Sigmoid colon (tissue), 7 donors: Measurements from ENCODE around the gene APCDD1. TPM values are rescaled to one million over a fixed set of nuclear protein-coding genes. Genes with fewer than 3 reads are reported as not detected.
"Not testable (repeated sequence)": the region's sequence is repeated elsewhere in the genome, so short reads cannot be mapped to it uniquely, and the experiment has no call there.

Source experiments
- DNase-seq: peaks from one replicate; pipeline ENCODE4 v3.0.0-alpha.2; 2019
- H3K27ac ChIP-seq, 4 donors: fragments of 200-600 bp; sonication (generic); one replicate each; pipeline ENCODE4 v1.5.1; 2016 to 2019; ENCODE audit warnings: mild to moderate bottlenecking in 1 of 4
- H3K27me3 ChIP-seq, 3 donors: fragments of 200-600 bp; sonication (generic); one replicate each; pipeline ENCODE4 v1.5.1; 2019; ENCODE audit warnings: mild to moderate bottlenecking in 1 of 3
- H3K36me3 ChIP-seq, 4 donors: fragments of 200-600 bp; sonication (generic); one replicate each; pipeline ENCODE4 v1.5.1; 2016 to 2019
- H3K4me1 ChIP-seq, 4 donors: fragments of 200-600 bp; sonication (generic); one replicate each; pipeline ENCODE4 v1.5.1; 2017 to 2019
- H3K4me3 ChIP-seq, 4 donors: fragments of 200-600 bp; sonication (generic); one replicate each; pipeline ENCODE4 v1.5.1; 2017 to 2019; ENCODE audit warnings: mild to moderate bottlenecking in 2 of 4, moderate library complexity in 1 of 4
- H3K9me3 ChIP-seq, 4 donors: fragments of 200-600 bp in 3 of 4; sonication (generic) in 3 of 4; one replicate each; pipeline versions ENCODE4 v1.5.1 to v1.6.1; 2013 to 2019
- EP300 ChIP-seq, 4 donors: sonication (generic); formaldehyde crosslinking; IDR thresholded peaks; one replicate each; pipeline ENCODE4 v1.6.1; 2017; ENCODE audit warnings: antibody characterized with exemption in 4 of 4
- POLR2A ChIP-seq, 2 donors: fragments of 450-650 bp; IDR thresholded peaks; one replicate each; pipeline ENCODE4 v1.6.1; 2016; ENCODE audit warnings: antibody characterized with exemption in 2 of 2, mild to moderate bottlenecking in 2 of 2, moderate library complexity in 2 of 2
- POLR2AphosphoS5 ChIP-seq, 4 donors: sonication (generic); formaldehyde crosslinking; IDR thresholded peaks; one replicate each; pipeline ENCODE4 v1.6.1; 2017; ENCODE audit warnings: antibody characterized with exemption in 4 of 4
- WGBS, 2 donors: extraction: QIAGEN DNeasy Blood & Tissue Kit; methylation state at CpG; one replicate each; pipeline ENCODE4 v1.1.7; 2013; 5-methylcytosine and 5-hydroxymethylcytosine counted together
- intact Hi-C: fragments of 100-400 bp; cut with DNase I; formaldehyde crosslinking; loops from one replicate; pipeline ENCODE4 v1.15.1; 2023
- polyA plus RNA-seq, 3 donors: library from polyadenylated mRNA; stranded (reverse); fragments of 200-250 nt; gene quantifications; one replicate each; pipeline ENCODE4 v1.2.3, GENCODE V29; 2013
- total RNA-seq, 4 donors: library from RNA; depleted of rRNA; stranded (reverse); fragments of >200 nt; gene quantifications; one replicate each; pipeline ENCODE4 v1.1.0, GENCODE V29; 2016
- TF ChIP-seq, protein P1 (sequence below), 4 experiments: fragments of 450-650 bp in 3 of 4; fragments of 200-600 bp in 1 of 4; IDR thresholded peaks; one replicate each; pipeline ENCODE4 v1.5.1; 2016 to 2019; ENCODE audit warnings: antibody characterized with exemption in 4 of 4, mild to moderate bottlenecking in 3 of 4, moderate library complexity in 2 of 4
- donor health status: healthy with polysubstance abuse.
- donor health status: Bipolar disorder and iron deficiency.
- donor health status: healthy.

Gene APCDD1
- total and polyA plus RNA-seq, 7 donors, result 2.8 to 42.1 (median 12.9) TPM

DNA sequence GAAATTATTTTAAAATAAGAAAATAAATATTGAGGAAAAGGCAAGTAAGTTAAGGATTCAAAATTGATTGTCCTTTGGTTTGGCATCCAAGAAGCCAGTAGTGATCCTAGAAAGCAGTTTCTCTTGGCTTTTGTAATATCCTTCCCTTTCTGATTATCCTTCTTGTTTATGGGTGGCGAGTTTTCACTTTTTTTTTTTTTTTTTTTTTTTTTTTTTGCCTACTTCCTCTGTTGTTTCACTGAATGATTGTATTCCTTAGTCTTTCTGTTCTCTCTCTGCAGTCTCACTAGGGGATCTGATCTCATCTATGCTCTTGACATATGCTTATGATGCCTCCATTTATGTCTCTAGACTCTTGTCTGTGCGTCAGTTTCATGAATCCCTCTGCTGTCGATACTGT is 75.6 kb downstream of the APCDD1 start:
- 74 to 80% methylated on average over 3 of the region's 3 CpGs for WGBS, 2 donors
- no peak for DNase-seq
- intact Hi-C loops, result no loop called here
- H3K9me3 ChIP-seq, result no peaks in the 10 kb centered on the region
- H3K4me3 ChIP-seq, result no peak overlapping the region
- H3K27ac ChIP-seq, result no peak overlapping the region
- no peaks in the 10 kb centered on the region for H3K27me3 ChIP-seq
- H3K36me3 ChIP-seq, result peaks cover 0 to 20% (median 0%) of the 10 kb centered on the region in 4 donors
- peaks cover 0 to 48% (median 34%) of the 10 kb centered on the region in 4 donors for H3K4me1 ChIP-seq
- TF ChIP-seq POLR2AphosphoS5 (IDR thresholded peaks at IDR 0.05) (no peak), EP300 (IDR thresholded peaks at IDR 0.05) (no peak), POLR2A (IDR thresholded peaks at IDR 0.05) (no peak)
- TF ChIP-seq, protein P1, sequence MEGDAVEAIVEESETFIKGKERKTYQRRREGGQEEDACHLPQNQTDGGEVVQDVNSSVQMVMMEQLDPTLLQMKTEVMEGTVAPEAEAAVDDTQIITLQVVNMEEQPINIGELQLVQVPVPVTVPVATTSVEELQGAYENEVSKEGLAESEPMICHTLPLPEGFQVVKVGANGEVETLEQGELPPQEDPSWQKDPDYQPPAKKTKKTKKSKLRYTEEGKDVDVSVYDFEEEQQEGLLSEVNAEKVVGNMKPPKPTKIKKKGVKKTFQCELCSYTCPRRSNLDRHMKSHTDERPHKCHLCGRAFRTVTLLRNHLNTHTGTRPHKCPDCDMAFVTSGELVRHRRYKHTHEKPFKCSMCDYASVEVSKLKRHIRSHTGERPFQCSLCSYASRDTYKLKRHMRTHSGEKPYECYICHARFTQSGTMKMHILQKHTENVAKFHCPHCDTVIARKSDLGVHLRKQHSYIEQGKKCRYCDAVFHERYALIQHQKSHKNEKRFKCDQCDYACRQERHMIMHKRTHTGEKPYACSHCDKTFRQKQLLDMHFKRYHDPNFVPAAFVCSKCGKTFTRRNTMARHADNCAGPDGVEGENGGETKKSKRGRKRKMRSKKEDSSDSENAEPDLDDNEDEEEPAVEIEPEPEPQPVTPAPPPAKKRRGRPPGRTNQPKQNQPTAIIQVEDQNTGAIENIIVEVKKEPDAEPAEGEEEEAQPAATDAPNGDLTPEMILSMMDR (IDR thresholded peaks at IDR 0.05), result no peak

DNA sequence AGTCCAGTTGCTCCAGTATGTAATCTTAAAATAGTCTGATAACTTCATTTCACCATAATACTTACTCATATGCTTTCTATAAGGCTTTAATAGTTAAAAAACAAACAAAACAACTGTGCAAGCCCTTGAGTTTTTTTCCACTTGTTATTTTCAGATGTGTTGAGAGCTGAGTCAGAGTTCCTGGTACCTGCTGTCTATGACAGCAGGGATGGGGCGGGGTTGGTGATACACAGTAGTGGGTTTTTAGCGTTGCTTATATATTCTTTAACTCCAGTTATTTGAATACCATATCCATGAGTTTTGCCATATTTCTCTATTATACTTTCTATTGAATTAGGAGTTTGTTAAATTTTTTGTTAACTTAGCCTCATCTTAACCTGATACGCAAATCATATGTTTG is 76.4 kb downstream of the APCDD1 start:
- DNase-seq, result no peak
- peaks cover 0 to 41% (median 28%) of the 10 kb centered on the region in 4 donors for H3K4me1 ChIP-seq
- peaks cover 0 to 20% (median under 1%) of the 10 kb centered on the region in 4 donors for H3K36me3 ChIP-seq
- WGBS, 2 donors, result 85 to 88% methylated on average over 3 of the region's 3 CpGs
- no peaks in the 10 kb centered on the region for H3K27me3 ChIP-seq
- no peak overlapping the region for H3K27ac ChIP-seq
- no peak overlapping the region for H3K4me3 ChIP-seq
- H3K9me3 ChIP-seq, result no peaks in the 10 kb centered on the region
- intact Hi-C loops, result no loop called here
- TF ChIP-seq, protein P1 (IDR thresholded peaks at IDR 0.05), result no peak
- TF ChIP-seq POLR2AphosphoS5 (IDR thresholded peaks at IDR 0.05), result no peak
- no peak for TF ChIP-seq EP300 (IDR thresholded peaks at IDR 0.05)
- TF ChIP-seq POLR2A (IDR thresholded peaks at IDR 0.05), result no peak

DNA sequence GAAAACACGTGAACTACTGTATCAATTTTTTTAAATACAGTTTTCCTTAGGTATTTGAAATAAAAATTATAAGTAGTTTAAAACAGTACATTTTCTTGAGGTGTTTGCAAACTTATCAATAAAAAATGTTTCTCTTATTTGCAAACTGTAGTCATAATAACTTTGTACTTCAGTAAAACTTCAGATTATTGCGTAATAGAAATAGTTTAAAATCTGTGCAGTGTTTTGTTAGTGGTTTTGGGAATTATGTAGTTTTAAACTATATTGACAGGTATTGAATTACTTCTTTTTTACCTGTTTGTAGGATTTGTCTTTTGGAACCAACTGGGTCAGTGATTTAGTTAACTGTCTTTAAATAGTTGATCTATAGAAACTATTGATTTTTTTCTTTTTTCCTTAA is 78.7 kb downstream of the APCDD1 start:
- TF ChIP-seq POLR2A (IDR thresholded peaks at IDR 0.05), result no peak
- TF ChIP-seq POLR2AphosphoS5 (IDR thresholded peaks at IDR 0.05), result no peak
- TF ChIP-seq, protein P1 (IDR thresholded peaks at IDR 0.05), result no peak
- TF ChIP-seq EP300 (IDR thresholded peaks at IDR 0.05), result no peak
- Histone ChIP-seq H3K4me1 (peaks cover 0 to 27% (median 13%) of the 10 kb centered on the region in 4 donors), H3K27ac (no peak overlapping the region), H3K4me3 (no peak overlapping the region), H3K27me3 (no peaks in the 10 kb centered on the region), H3K36me3 (peaks cover 0 to 20% (median 3%) of the 10 kb centered on the region in 4 donors), H3K9me3 (no peaks in the 10 kb centered on the region)
- 96% methylated on average over 2 of the region's 2 CpGs for WGBS, 2 donors
- no peak for DNase-seq
- intact Hi-C loops, result no loop called here

DNA sequence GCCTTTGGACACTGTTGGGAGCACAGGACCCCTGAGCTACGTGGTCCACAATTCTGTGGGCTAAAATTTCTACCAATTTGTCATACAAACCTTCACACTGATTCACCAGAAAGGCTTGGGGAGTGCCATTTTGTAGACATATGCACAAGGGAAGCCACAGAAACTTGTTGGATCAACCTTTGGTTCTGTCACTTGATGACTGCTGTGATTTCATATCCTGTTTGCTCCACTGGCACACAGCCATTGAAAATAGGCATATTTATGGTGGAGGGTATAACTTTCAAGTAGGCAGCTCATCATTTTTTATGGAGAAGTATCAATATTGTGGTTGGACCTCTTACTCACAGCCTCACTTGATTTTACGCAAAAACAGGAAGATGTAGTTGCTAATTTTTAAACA is 81.8 kb downstream of the APCDD1 start:
- TF ChIP-seq, protein P1 (IDR thresholded peaks at IDR 0.05), result no peak
- 93% methylated on average over 2 of the region's 2 CpGs for WGBS, 2 donors
- Histone ChIP-seq H3K27me3 (no peaks in the 10 kb centered on the region), H3K4me1 (peaks cover 0 to 7% (median 2%) of the 10 kb centered on the region in 4 donors), H3K36me3 (peaks cover 9 to 39% (median 18%) of the 10 kb centered on the region in 4 donors), H3K9me3 (no peaks in the 10 kb centered on the region), H3K27ac (no peak overlapping the region), H3K4me3 (no peak overlapping the region)
- intact Hi-C loops, result no loop called here
- no peak for DNase-seq

DNA sequence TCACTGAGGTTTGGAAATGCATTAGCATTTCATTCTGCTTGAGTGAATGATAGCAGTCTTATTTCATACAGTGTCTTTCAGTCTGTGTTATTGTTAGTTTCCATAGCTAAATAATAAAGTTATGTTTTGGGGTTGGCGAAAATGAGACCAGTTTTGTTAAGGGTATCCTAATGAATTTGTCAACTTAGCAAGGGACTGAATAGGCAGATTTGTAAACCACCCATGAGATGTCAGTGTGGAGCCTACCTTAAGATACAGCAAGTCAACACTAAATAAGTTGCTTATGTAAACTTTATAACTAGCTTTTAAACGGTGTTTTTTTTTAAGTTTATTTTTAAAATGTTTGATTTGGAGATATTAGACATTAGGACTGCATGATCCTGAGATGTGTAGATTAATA is 83.3 kb downstream of the APCDD1 start:
- H3K4me3 ChIP-seq, result no peak overlapping the region
- peaks cover 9 to 54% (median 26%) of the 10 kb centered on the region in 4 donors for H3K36me3 ChIP-seq
- DNase-seq, result no peak
- H3K27ac ChIP-seq, result no peak overlapping the region
- WGBS, 2 donors, result 62 to 81% methylated on average over 2 of the region's 2 CpGs
- no peak for TF ChIP-seq POLR2AphosphoS5 (IDR thresholded peaks at IDR 0.05)
- intact Hi-C loops, result no loop called here
- no peaks in the 10 kb centered on the region for H3K9me3 ChIP-seq
- H3K27me3 ChIP-seq, result no peaks in the 10 kb centered on the region
- H3K4me1 ChIP-seq, result peaks cover 0 to 7% (median 3%) of the 10 kb centered on the region in 4 donors

DNA sequence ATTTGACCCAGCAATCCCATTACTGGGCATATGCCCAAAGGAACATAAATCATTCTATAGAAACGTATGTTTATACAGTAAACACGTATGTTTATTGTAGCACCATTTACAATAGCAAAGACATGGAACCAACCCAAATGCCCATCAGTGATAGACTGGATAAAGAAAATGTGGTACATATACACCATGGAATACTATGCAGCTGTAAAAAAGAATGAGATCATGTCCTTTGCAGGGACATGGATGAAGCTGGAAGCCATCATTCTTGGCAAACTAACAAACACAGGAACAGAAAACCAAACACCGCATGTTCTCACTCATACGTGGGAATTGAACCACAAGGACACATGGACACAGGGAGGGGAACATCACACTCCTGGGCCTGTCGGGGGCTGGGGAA is 84.7 kb downstream of the APCDD1 start:
- H3K4me3 ChIP-seq, H3K27me3 ChIP-seq, H3K27ac ChIP-seq, H3K9me3 ChIP-seq, DNase-seq, intact Hi-C loops: not testable (repeated sequence)
- peaks cover 0 to 11% (median 3%) of the 10 kb centered on the region in 4 donors for H3K4me1 ChIP-seq
- 92 to 94% methylated on average over 5 of the region's 5 CpGs for WGBS, 2 donors
- H3K36me3 ChIP-seq, result peaks cover 9 to 59% (median 26%) of the 10 kb centered on the region in 4 donors
